HG03575 (cell line): ENCODE results near the gene TCTN1.
"Not testable (repeated sequence)": the region's sequence is repeated elsewhere in the genome, so short reads cannot be mapped to it uniquely, and the experiment has no call there.

ENCODE experiments used
- ATAC-seq: cut with Tn5 transposase; IDR thresholded peaks from one replicate; pipeline ENCODE4 v1.9.1; 2021; ENCODE audit not compliant: unreplicated experiment, insufficient number of reproducible peaks, low FRiP score; ENCODE audit errors: extremely low read depth

The TCTN1 gene

DNA sequence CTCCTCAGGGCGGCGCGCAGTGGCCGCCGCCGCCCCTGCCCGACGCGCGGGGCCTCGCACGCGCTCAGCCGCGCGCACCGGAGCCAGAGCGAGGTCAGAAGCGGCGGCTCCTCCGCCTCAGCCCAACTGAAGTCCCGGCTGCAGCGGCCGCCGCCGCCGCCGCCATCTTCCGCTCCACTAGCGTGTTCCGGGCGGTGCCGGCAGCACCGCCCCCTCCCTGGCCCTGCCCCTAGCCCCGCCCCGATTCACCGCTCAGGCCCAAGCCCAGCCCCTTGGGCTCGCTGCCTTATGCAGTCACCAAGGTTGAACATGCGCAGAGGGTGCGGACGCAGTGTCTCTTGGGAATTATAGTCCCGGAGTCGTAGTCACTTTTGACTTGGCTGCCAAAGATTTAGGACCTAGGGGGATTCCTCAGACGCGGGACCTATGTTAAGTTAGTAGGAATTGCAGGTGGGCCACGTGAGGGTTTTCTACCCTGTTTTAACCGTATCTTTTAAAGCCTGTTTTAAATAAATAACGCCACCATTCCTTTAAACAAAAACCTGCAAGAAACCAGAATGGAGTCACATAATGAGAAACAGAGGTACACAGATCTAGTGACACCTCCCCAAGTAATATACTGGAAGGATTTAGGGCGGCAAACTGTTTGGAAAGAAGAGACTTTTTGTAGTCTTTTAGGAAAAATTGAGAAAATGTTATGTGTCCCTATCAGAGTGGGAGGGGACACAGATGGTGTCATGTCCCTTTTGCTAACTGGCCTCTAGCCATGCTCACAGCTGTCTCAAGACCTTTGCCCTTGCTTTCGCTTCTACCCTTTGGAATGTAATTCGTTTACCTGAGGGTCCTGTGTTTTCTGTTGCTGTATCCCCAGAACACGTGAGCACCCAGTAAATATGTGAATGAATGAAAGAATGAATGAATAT is 30.5 kb upstream of the TCTN1 start, which contains the start of gene PPTC7:
Gene PPTC7 (minus strand): TSS at position 182 of the 923 bp plus-strand sequence. CDS start 287 bp downstream, outside the sequence.
- no peak for ATAC-seq

DNA sequence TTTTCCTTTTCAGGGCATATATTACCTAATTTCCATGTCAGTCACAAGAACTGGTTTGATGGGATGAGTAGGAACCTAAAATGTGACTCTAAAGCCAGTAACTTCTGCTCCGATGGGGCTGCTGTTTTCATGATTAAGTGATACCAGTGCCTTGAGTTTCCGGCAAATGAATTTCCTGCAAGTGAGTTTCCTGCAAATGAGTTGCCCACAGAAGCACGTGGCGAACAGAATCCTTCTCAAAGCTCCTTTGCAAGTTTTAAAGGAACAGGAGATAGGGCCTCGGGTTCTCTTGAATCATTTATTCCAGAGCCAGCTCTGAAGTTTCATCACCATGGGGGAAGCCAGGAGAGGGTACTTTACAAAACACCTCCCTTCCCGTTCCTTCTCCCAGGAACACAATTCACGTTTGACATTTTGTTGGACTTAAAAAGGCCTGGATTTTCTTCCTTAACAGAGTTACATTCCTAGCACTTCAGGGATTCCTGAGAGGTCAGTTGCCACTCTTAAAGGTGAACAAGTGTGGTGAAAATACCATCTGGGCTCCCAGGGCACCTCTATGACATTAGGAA is 28.6 kb upstream of the TCTN1 start:
- no peak for ATAC-seq

DNA sequence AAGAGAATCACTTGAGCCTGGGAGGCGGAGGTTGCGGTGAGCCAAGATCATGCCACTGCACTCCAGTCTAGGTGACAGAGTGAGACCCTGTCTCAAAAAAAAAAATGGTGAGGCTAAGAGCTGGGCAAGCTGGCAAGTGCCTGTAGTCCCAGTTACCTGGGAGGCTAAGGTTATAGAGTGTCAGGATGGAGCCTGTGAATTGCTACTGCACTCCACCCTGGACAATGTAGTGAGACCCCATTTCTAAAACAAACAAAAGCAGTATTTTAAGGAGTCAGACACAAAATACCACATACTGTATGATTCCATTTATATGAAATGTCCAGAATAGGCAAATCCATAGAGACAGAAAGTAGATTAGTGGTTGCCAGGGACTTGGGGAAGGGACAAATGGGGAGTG is 26.8 kb upstream of the TCTN1 start:
- ATAC-seq: not testable (repeated sequence)

DNA sequence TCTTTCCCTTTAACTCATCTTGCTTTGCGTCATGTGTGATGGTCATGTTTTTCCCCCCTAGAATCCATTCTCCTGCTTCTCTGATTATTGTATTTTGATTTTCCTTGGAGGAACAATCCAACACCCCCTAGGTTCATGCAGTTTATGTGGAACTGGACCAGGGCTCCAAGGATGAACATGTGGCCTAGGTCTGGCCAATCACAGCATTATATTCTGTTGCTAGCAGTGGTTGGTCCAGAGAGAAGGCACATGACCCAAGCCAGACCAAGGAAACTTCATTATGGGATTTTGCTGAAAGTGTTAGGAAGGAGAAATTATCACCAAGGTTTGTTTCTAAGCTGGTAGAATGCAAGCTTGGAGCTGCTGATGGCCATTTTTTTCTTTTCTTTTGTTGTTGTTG is 23.9 kb upstream of the TCTN1 start:
- ATAC-seq: no peak

DNA sequence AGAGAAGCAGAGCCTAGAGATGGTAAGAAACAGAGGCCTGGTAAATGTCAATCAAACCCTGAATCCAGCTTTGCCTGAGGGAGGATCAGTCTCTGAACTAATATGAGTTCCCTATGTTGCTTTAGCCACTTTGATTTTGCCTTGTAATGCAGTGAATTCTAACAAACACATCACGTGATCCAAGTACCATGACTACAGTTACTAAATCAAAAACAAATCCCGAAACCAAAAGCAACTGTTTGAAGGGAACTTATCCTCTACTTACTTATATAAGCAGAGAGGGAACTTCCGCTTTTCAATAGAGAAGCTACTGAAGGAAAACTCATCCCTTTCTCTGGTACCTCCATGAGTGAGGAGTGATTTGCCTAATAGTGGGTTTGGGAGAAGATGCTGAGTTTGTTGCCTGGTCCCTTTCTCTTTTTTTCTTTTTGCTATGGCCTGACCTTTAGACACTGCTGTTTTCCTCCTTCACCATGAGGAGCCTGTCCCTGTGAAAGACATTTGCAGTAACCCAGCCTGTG is 23.1 kb upstream of the TCTN1 start:
- ATAC-seq: no peak

DNA sequence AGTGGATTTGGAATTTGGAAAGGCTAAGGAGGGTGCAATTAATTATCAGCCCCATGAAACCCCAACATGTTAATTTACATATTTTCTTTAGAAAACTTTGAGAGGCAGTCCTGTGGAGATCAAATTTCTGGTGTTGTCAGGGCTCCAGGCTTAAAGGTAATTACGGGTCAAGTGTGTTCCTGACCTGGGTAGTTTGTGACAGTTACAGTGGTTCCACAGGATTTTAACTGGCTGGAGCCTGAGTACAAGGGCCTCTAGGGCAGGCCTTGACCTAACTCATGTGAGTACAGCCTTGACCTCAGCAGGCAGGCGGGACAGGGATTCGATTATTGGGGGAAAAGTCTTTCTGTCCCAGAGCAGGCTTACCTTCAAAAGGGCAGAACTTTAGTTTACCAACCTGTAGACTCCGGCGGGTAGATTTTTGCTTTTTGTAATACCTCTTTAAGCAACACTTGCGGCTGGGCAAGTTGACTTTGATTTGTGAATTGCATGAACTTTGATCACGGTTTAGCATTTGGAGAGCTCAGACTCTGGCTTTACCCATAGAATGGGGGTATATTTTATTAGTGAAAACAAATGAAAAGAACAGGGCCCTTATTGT is 22.4 kb upstream of the TCTN1 start:
- no peak for ATAC-seq

DNA sequence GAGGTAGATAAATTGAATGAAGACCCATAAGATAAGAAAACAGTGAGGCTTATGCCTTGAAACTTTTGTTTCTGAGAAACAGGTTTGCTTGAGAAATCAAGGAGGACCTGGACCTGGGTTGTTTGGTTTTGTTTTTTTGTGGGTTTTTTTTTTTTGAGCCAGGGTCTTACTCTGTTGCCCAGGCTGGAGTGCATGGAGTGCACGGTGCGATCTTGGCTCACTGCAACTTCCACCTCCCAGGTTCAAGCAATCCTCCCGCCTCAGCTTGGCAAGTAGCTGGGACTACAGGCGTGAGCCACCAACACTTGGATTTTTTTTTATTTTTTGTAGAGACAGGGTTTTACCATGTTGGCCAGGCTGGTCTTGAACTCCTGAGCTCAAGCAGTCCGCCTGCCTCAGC is 21.9 kb upstream of the TCTN1 start:
- no peak for ATAC-seq

DNA sequence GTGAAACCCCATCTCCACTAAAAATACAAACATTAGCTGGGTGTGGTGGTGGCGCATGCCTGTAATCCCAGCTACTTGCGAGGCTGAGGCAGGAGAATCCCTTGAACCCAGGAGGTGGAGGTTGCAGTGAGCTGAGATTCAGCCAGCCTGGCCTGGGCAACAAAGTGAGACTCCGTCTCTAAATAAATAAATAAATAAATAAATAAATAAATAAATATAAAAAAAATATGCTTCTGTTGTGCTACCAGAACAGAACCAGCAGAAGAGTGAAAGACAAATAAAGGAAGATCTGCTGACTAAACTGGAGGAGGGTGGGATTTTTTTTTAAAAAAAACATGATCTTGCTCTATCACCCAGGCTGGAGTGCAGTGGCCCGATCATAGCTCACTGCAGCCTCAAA is 21.0 kb upstream of the TCTN1 start:
- ATAC-seq: not testable (repeated sequence)

DNA sequence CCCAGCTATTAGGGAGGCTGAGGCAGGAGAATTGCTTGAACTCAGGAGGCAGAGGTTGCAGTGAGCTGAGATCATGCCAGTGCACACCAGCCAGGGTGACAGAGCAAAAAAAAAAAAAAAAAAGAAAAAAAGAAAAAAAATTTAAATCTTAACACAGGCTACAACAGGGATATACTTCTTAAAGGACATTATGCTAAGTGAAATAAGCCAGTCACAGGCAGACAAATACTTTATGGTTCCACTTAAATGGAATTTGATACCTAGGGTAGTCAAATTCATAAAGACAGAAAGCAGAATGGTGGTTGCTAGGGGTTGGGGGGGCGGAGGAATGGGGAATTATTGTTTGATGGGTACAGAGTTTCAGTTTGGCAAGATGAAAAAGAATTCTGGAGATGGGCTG is 16.0 kb upstream of the TCTN1 start:
- no peak for ATAC-seq

DNA sequence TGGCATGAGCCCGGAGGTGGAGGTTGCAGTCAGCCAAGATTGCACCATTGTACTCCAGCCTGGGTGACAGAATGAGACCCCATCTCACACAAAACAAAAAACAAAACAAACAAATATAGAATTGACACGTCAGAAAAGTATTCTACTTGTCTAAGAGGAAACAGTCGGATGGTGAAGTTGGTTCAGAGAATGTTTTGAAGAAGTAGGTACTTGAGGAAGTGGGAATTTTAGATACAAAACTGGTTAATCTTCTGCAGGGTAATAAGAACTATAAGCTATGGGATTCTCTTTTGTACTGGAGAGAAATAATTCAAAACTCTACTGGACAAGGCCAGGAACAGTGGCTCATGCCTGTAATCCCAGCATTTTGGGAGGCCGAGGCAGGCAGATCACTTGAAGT is 14.6 kb upstream of the TCTN1 start:
- no peak for ATAC-seq

DNA sequence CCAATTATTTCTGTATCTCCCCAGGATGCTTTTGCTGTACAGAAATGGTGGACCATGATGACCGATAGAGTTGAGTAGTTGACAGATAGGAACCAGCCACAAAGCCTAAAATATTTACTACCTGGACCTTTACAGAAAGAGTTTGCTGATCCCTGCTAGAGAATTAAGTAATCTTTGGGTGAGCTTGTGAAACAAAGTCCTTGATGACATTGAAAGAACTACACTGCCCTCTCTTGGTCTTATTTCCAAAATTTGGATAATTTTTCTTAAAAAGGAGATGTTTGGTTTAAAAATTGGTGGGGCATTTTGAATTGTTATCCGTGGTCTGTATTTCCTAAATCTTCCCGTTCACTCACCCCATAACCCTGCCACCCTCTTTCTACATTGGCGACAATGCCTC is 13.7 kb upstream of the TCTN1 start:
- no peak for ATAC-seq

DNA sequence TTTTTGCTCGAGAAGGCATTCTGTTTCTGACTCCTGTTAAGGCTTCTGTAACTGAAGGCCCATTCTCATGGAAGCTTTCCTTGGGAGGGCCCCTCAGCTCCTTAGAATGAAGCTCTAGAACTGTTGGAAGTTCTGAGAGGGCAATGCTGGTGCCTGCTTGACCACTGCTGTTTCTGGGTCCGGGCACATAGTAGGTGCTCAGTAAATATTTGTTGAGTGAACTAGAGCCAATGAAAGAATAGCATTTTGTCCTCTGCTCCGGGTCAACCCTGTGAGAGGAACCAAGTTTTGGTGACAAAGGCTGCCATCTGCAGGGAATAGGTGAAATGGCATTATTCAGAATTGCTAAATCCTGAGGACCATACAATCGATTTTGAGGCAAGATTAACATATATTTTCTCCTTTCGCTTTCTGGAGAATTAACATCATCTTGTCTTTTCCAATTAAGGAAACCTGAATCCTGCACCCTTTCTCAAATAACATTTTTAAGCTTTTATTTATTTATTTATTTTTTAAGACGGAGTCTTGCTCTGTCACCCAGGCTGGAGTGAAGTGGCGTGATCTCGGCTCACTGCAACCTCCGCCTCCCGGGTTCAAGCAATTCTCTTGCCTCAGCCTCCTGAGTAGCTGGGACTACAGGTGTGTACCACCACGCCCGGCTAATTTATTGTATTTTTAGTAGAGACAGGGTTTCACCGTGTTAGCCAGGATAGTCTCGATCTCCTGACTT is 11.7 kb upstream of the TCTN1 start:
- not testable (repeated sequence) for ATAC-seq

DNA sequence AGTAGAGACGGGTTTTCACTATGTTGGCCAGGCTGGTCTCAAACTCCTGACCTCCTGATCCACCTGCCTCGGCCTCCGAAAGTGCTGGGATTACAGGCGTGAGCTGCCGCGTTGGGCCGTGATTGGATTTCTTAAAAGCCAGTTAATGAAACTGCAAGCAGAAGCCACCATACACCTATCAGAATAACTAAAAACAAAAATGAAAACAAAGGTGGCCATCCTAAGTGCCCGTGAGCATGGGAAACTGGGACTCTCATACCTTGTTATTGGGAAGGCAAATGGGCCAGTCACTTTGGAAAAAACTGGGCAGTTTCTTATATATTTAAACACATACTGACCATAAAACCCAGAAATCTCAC is 7.7 kb upstream of the TCTN1 start:
- ATAC-seq: no peak

DNA sequence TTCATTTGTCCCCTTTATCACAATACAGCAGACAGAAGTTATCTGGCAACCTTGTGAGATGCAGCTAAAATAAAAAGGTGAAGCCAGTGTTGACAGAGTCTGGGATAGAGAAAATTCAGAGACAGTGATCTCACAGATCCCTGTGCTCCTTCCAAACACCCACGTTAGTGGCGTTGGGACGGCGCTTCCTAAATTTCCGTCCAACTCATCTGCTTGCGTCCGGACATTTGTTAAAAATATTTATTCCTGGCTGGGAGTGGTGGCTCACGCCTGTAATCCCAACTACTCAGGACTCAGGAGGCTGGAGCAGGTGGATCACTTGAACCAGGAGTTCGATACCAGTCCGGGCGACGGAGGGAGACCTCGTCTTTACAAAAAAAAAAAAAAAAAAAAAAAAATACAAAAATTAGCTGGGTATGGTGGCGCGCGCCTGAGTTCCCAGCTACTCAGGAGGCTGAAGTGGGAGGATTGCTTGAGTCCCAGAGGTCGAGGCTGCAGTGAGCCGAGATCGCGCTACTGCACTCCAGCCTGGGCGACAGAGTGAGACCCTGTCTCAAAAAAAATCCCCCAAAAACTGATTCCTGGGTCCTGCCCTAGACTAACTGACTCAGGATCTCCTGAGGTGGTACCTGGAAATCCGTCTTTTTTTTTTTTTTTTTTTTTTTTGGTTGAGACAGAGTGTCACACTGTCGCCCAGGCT is 708 bp upstream of the TCTN1 start:
- ATAC-seq: no peak

DNA sequence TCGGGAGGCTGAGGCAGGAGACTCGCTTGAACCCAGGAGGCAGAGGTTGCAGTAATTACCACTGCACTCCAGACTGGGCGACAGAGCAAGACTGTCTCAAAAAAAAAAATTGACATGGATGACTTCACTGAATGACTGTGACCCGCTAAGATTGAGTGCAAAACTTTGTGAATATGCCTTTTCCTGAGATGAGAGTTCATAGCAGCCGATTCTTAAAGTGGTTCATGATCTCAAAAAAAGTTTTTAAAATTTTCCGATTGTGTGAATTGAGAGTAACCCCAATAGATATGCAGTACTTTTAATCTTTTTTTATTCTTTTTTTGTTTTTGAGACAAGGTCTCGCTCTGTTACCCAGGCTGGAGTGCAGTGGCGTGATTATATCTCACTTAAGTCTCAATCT is 1.2 kb downstream of the TCTN1 start:
- ATAC-seq: no peak

DNA sequence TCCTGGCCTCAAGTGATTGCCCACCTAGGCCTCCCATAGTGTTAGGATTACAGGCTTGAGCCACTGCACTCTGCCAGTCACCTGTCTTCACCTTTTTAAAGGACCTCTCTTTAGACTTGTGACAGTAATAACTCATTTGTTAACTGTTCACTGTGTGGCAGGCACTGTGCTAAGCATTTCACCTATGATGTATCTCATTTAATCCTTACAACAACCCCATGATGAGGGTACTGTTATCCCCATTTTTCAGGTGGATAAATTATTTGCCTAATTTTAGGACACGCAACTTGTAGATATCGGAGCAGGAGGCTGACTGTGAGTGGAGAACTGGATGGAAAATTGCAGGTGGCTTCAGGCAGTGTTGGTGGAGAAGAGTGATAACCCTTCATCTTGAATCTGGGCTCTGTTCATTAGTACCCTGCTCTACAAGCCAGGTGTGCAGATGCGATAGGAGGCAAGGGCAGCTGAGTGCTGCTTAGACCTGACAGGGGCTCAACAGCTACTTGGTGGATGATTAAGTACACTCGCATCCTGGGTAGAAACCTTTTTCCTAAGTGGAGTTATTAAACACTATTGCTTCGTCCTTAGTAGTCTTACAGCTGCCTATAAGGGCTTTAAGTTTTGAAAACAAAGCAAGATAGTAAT is 2.7 kb downstream of the TCTN1 start:
- ATAC-seq: no peak

DNA sequence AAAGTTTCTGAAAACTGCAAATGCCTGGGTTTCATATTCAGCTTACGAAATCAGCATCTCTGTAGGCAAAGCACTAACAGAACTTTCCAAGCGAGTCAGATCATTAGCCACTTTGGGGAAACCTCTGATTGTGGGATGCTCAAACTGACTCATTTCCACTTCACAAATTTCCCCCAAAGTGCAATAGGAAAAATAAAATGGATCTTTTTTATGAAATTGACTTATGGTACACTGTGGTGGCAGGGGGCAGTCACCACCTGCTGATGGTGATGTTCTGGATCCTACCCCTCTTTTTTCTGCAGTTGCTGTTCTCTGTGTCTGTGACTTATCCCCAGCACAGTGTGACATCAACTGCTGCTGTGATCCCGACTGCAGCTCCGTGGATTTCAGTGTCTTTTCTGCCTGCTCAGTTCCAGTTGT is 5.6 kb downstream of the TCTN1 start:
- ATAC-seq: no peak

DNA sequence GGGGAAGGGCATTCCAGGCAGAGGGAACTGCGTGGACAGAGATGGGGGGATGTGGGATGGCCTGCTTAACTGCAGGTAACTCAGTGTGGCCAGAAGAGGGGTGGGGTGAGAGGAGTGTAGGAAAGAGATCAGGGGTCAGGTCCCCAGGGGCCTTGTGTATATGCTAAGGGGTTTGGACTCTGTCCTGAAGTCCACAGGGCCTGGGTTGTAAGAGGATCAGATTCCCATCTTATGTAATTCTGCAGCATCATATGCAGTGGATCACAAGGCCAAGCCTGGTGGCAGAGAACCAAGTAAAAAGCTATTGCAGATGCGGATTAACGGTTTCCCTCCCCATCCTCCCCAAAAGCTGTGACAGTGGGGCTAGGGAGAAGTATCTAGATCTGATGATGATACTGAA is 8.7 kb downstream of the TCTN1 start:
- ATAC-seq: no peak
